ENCODE measurements around the gene AAR2. TPM values are rescaled to one million over a fixed set of nuclear protein-coding genes. Genes with fewer than 3 reads are reported as not detected.

AAR2 gene
- total RNA-seq, 1 experiment from 2014 or later, result 36.9 TPM

DNA sequence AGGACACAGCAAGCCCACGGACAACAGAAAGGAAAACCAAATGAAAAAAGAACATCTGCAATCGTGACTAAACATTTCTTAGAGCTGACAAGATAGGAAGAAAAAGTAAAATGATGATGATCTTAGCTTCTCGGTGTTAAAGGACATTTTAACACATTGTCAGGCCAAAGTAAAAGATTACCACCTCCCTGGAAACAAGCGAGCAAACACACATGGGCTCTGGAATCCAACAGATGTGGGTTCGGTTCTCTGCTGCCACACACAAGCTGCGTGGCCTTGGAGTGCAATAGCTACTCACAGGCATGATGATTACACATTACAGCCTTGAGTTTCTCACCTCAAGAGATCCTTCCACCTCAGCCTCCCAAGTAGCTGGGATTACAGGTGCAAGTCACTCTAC, 7.5 kb upstream of the AAR2 start:
- TF ChIP-seq CTCF (conservative IDR thresholded peaks at IDR 0.05), result no peak
- H3K14ac ChIP-seq (ENCODE audit: insufficient read depth, low read length), result no peak overlapping the region
- H3K9ac ChIP-seq (ENCODE audit: extremely low read depth, insufficient read length, low read length), result no peak overlapping the region
- H3K27me3 ChIP-seq (ENCODE audit: insufficient read depth, low read length), result no peaks in the 10 kb centered on the region
- H3K4ac ChIP-seq (ENCODE audit: low read depth, low read length), result no peak overlapping the region
- no peak overlapping the region for H4K91ac ChIP-seq (ENCODE audit: insufficient read length, low read depth, low read length)
- Mint-ChIP-seq H3K27ac (no peak overlapping the region), H3K4me1 (no peaks in the 10 kb centered on the region), H3K36me3 (ENCODE audit: insufficient read depth in 1 of 3, low read depth in 3 of 3) (no peaks in the 10 kb centered on the region; a peak in 1 of 7 replicates), H3K4me3 (no peak overlapping the region), H3K9me3 (no peaks in the 10 kb centered on the region), H3K27me3 (ENCODE audit: low read depth) (peaks cover 2% of the 10 kb centered on the region)
- no peak overlapping the region for H3K56ac ChIP-seq (ENCODE audit: insufficient read length, low read depth, low read length)
- H3K4me2 ChIP-seq (ENCODE audit: insufficient read depth, insufficient read length, low read length), result no peak overlapping the region
- no CpG with 5 or more reads among the region's 6 CpGs for WGBS (ENCODE audit: extremely low coverage, insufficient read length, low lambda C conversion rate)
- H3K27ac ChIP-seq (ENCODE audit: insufficient read length, low read depth, low read length), result no peak overlapping the region
- H3K18ac ChIP-seq (ENCODE audit: insufficient read length, low read depth, low read length), result no peak overlapping the region
- H3K79me2 ChIP-seq (ENCODE audit: insufficient read depth, low read length), result no peaks in the 10 kb centered on the region
- no peaks in the 10 kb centered on the region for H3K23me2 ChIP-seq (ENCODE audit: insufficient read length, low read depth, low read length, poor library complexity, severe bottlenecking)
- no peaks in the 10 kb centered on the region for H4K20me1 ChIP-seq (ENCODE audit: control insufficient read depth, insufficient read depth, insufficient read length)
- H2AFZ ChIP-seq (ENCODE audit: low read length), result no peak overlapping the region
- H4K5ac ChIP-seq (ENCODE audit: insufficient read length, low read depth, low read length), result no peak overlapping the region
- H3K23ac ChIP-seq (ENCODE audit: insufficient read length, low read depth, low read length), result no peak overlapping the region
- H3K9me3 ChIP-seq (ENCODE audit: control insufficient read depth, low read depth, low read length), result no peaks in the 10 kb centered on the region
- no peak overlapping the region for H2BK5ac ChIP-seq (ENCODE audit: insufficient read length, low read length)
- no peak overlapping the region for H2BK120ac ChIP-seq (ENCODE audit: low read depth, low read length, poor library complexity, severe bottlenecking)
- no peak overlapping the region for H2BK12ac ChIP-seq (ENCODE audit: insufficient read length, low read depth, low read length)
- H2BK20ac ChIP-seq (ENCODE audit: low read depth, low read length, poor library complexity, severe bottlenecking), result no peak overlapping the region
- H4K8ac ChIP-seq (replicated peaks; ENCODE audit: insufficient read length, low read depth, low read length), result no peak overlapping the region
- H3K4me1 ChIP-seq (ENCODE audit: insufficient read depth, low read length), result no peaks in the 10 kb centered on the region
- no peak for DNase-seq
- H2BK15ac ChIP-seq (ENCODE audit: low read depth, low read length), result no peak overlapping the region
- no peak overlapping the region for H2AK5ac ChIP-seq (ENCODE audit: insufficient read length, low read length)
- H3T11ph ChIP-seq (ENCODE audit: low read length), result no peak overlapping the region
- H3K79me1 ChIP-seq (ENCODE audit: insufficient read depth, low read depth, low read length, poor library complexity, severe bottlenecking), result no peaks in the 10 kb centered on the region

Measured in H9 (cell line).